ENCODE data around the gene AFF3.

The AFF3 gene

DNA sequence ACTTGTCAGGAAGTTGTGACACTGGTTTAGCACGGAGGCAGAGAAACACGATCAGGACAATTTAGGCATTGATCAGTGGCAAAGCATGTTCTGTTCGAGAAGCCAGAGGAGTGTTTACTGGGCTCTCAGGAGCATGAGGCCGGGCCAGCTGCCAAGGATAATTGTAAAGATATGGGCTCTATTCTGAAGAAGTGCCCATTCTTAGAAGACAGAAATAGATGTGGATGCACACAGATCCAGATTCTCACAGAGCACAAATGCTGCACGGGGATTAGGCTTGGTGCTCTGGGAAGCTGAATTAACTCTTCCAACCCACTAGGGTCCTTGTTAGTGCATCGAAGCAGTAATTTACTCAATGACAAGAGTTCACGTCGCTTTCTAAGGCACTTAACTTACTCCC is 16.2 kb downstream of the AFF3 start:
- H3K4me3 ChIP-seq (ENCODE audit: low read depth, low read length): no peak overlapping the region
- TF ChIP-seq, protein P1, sequence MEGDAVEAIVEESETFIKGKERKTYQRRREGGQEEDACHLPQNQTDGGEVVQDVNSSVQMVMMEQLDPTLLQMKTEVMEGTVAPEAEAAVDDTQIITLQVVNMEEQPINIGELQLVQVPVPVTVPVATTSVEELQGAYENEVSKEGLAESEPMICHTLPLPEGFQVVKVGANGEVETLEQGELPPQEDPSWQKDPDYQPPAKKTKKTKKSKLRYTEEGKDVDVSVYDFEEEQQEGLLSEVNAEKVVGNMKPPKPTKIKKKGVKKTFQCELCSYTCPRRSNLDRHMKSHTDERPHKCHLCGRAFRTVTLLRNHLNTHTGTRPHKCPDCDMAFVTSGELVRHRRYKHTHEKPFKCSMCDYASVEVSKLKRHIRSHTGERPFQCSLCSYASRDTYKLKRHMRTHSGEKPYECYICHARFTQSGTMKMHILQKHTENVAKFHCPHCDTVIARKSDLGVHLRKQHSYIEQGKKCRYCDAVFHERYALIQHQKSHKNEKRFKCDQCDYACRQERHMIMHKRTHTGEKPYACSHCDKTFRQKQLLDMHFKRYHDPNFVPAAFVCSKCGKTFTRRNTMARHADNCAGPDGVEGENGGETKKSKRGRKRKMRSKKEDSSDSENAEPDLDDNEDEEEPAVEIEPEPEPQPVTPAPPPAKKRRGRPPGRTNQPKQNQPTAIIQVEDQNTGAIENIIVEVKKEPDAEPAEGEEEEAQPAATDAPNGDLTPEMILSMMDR (conservative IDR thresholded peaks at IDR 0.05; ENCODE audit: low read depth, low read length): no peak
- DNase-seq (ENCODE audit: low read depth): no peak

DNA sequence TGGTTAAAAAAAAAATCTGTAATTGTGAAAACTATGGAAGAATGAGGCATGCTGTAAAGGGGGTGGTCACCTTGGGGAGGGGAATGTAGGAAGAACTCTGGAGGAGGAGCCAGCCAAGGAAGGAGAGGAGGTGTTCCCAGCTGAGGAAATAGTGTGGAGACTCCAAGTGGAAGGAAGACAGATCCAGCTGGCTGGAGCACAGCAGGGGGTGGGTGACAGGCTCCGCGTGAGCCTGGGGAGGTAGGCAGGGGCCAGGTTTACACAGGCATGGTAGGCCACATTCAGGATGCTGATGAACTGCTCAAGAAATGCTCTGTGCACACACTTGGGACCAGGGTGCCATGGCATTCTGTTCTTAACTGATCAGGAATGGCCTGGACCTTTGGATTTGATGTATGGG is 16.8 kb downstream of the AFF3 start:
- no peak for DNase-seq (ENCODE audit: low read depth)
- TF ChIP-seq, protein P1 (conservative IDR thresholded peaks at IDR 0.05; ENCODE audit: low read depth, low read length): no peak
- no peak overlapping the region for H3K4me3 ChIP-seq (ENCODE audit: low read depth, low read length)

DNA sequence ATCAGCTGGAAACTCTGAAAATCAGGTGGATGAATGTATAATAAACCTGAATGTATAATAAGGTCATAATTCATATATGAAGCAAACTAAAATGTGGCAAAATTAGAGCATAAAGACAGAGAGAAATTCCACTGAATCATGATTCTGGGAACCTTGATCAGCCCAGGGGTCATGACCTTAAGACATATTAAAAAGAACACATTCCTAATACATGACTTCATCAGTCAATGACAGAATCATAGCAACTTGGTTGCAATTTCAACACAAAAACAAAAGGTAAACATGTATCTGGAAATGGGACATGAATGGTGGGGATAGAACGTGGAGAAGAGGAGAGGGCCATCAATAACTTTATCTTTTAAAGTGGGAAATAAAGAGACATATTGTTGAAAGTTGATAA is 17.6 kb downstream of the AFF3 start:
- no peak overlapping the region for H3K4me3 ChIP-seq (ENCODE audit: low read depth, low read length)
- TF ChIP-seq, protein P1 (conservative IDR thresholded peaks at IDR 0.05; ENCODE audit: low read depth, low read length): no peak
- DNase-seq (ENCODE audit: low read depth): peak; percentile 22

DNA sequence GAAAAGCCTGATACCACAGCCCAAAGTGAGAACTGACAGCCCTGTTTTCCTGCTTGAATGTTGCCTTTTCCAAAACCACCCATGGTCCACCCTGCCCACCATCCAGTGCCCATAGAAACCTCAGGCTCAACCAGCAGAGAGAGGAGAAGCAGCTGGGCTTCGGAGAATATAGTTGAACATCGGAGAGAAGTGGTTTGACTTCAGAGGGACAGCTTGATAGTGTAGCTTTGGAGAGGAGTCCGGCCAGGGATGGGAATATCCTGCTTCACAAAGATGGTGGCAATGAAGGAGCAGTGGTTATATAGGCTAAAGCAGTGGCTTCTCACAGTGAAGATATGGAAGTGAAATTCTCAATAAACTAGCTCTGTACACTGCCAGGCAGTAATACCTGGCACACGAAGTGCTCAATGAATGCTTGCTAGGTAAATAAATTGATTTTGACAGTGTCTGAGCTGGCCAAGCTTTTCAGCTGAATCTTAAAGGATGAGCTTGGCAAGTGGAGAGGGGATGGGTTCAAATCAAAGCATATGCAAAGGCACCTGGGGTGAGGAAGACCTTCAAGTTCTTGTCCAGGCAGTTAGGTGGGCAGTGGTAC is 21.2 kb downstream of the AFF3 start:
- no peak for DNase-seq (ENCODE audit: low read depth)
- TF ChIP-seq, protein P1 (conservative IDR thresholded peaks at IDR 0.05; ENCODE audit: low read depth, low read length): no peak
- H3K4me3 ChIP-seq (ENCODE audit: low read depth, low read length): no peak overlapping the region

DNA sequence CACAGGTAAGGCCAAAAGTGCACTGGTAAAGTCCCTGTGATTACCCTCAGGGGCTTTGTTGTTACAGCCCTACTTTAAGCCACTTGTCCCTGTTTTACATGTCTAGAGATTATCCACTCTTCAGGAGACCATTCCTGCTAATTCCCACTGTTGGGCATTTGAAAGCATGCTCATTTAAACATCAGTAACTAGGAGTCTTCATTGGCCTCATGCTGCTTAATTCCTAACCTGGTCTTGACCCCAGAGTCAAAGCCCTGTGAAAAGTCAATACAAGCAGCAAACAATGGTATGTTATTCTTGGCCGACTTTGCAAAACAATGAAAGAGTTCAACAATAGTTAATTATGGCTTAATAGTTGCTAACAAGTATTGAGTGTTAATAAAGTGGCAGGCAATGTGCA is 23.2 kb downstream of the AFF3 start:
- H3K4me3 ChIP-seq (ENCODE audit: low read depth, low read length): no peak overlapping the region
- no peak for DNase-seq (ENCODE audit: low read depth)
- TF ChIP-seq, protein P1 (conservative IDR thresholded peaks at IDR 0.05; ENCODE audit: low read depth, low read length): no peak

DNA sequence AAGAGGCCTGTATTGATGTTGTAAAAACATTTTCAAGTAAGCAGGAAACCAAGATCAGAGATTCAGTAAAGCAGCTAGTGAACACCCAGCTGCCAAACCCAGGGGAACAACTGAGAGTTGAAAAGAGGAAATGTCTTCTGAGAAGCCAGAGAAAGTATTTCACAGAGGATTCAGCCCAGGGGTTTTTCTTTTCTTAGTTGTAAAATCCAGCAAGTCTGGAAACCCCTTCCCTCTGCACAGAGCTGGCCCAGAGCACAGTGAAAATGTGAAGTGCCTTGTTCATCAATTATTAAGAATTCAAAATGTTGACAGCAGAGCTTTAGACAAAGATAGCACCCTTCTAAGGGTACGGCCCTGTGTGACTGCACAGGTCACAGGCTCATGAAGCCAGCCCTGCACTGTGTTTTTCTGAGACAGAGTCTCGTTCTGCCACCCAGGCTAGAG is 28.4 kb downstream of the AFF3 start:
- DNase-seq (ENCODE audit: low read depth): no peak
- TF ChIP-seq, protein P1 (conservative IDR thresholded peaks at IDR 0.05; ENCODE audit: low read depth, low read length): no peak
- H3K4me3 ChIP-seq (ENCODE audit: low read depth, low read length): no peak overlapping the region

DNA sequence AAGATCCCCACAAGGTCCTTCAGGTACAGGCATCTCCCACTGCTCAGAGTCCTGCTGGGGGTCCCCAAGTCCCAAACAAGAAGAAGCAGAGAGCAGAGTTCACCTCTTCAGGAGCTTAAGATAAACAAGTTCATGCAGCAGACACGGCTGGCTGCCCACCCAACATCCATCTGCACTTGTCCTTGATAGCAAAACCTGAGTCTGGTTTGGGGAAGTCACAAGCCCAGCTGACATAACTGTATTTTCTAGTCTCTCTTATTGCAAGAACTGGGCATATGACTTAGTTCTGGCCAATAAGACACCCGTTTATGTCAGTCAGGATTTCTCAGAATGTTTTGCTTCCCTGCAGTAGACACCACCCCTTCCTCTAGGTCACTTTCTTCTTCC is 31.8 kb downstream of the AFF3 start:
- no peak for DNase-seq (ENCODE audit: low read depth)
- TF ChIP-seq, protein P1 (conservative IDR thresholded peaks at IDR 0.05; ENCODE audit: low read depth, low read length): no peak
- no peak overlapping the region for H3K4me3 ChIP-seq (ENCODE audit: low read depth, low read length)

Measured in choroid plexus epithelial cell (primary cell).